ENCODE data around the gene DNAJC21.

DNA sequence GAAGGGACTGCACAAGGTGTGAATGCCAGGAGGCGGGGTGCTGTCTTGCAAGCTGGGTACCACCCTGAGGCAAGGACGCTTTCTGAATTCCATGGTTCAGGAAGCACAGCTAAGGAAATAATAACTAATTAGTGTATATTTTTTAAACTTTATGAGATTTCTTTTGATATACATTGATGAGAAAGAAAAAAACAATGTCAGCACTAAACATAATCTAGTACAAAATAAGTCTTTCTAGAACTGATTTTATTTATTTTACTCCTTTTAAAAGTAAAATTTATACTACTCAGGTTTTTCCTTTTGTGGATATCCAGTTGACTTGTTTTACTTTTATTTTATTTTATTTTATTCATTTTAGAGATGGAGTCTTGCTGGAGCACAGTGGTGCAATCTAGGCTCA lies 3.6 kb downstream of the DNAJC21 start:
- TF ChIP-seq, protein P1, sequence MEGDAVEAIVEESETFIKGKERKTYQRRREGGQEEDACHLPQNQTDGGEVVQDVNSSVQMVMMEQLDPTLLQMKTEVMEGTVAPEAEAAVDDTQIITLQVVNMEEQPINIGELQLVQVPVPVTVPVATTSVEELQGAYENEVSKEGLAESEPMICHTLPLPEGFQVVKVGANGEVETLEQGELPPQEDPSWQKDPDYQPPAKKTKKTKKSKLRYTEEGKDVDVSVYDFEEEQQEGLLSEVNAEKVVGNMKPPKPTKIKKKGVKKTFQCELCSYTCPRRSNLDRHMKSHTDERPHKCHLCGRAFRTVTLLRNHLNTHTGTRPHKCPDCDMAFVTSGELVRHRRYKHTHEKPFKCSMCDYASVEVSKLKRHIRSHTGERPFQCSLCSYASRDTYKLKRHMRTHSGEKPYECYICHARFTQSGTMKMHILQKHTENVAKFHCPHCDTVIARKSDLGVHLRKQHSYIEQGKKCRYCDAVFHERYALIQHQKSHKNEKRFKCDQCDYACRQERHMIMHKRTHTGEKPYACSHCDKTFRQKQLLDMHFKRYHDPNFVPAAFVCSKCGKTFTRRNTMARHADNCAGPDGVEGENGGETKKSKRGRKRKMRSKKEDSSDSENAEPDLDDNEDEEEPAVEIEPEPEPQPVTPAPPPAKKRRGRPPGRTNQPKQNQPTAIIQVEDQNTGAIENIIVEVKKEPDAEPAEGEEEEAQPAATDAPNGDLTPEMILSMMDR (IDR thresholded peaks at IDR 0.05), result no peak
- TF ChIP-seq POLR2A (IDR thresholded peaks at IDR 0.05), result no peak
